ENCODE results near the gene ACSF3. TPM values are rescaled to one million over a fixed set of nuclear protein-coding genes. Genes with fewer than 3 reads are reported as not detected.

ACSF3 gene
- polyA plus RNA-seq, 1 donor from 2014 or later: 20.8 TPM

DNA sequence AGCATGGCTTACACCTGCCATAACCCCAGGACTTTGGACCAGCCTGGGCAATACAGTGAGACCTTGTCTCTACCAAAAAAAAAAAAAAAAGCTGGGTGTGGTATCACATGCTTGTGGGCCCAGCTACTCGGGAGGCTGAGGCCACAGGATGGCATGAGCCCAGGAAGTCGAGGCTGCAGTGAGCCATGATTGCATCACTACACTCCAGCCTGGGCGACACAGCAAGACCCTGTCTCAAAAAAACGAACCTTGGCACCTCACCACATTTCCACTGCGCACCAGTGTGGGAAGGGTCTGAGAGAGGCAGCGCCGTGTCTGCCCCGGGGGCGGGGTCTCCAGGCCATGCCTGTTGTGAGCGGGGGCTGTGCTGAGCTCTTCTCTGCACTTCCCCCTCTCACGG lies 6.3 kb downstream of the ACSF3 start:
- no peak overlapping the region for H3K4me2 ChIP-seq (ENCODE audit: low read length)
- no peak overlapping the region for H2AFZ ChIP-seq (ENCODE audit: low read depth, low read length)
- H3K9ac ChIP-seq (ENCODE audit: low read length): no peak overlapping the region
- no peak overlapping the region for H3K4me3 ChIP-seq (ENCODE audit: low read length)
- H3K27ac ChIP-seq (ENCODE audit: low read length): no peak overlapping the region
- H3K9me3 ChIP-seq (ENCODE audit: low read length): no peaks in the 10 kb centered on the region
- H3F3A ChIP-seq (ENCODE audit: insufficient read depth, low read length, poor library complexity, severe bottlenecking): no peaks in the 10 kb centered on the region
- TF ChIP-seq, protein P1, sequence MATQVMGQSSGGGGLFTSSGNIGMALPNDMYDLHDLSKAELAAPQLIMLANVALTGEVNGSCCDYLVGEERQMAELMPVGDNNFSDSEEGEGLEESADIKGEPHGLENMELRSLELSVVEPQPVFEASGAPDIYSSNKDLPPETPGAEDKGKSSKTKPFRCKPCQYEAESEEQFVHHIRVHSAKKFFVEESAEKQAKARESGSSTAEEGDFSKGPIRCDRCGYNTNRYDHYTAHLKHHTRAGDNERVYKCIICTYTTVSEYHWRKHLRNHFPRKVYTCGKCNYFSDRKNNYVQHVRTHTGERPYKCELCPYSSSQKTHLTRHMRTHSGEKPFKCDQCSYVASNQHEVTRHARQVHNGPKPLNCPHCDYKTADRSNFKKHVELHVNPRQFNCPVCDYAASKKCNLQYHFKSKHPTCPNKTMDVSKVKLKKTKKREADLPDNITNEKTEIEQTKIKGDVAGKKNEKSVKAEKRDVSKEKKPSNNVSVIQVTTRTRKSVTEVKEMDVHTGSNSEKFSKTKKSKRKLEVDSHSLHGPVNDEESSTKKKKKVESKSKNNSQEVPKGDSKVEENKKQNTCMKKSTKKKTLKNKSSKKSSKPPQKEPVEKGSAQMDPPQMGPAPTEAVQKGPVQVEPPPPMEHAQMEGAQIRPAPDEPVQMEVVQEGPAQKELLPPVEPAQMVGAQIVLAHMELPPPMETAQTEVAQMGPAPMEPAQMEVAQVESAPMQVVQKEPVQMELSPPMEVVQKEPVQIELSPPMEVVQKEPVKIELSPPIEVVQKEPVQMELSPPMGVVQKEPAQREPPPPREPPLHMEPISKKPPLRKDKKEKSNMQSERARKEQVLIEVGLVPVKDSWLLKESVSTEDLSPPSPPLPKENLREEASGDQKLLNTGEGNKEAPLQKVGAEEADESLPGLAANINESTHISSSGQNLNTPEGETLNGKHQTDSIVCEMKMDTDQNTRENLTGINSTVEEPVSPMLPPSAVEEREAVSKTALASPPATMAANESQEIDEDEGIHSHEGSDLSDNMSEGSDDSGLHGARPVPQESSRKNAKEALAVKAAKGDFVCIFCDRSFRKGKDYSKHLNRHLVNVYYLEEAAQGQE (IDR thresholded peaks at IDR 0.05; ENCODE audit: borderline replicate concordance): no peak
- TF ChIP-seq RAD21 (conservative IDR thresholded peaks at IDR 0.05) (no peak), MXI1 (conservative IDR thresholded peaks at IDR 0.05; ENCODE audit: poor library complexity, severe bottlenecking) (no peak), POLR2AphosphoS5 (IDR thresholded peaks at IDR 0.05) (no peak), SMC3 (conservative IDR thresholded peaks at IDR 0.05; ENCODE audit: poor library complexity) (no peak), EZH2 (IDR thresholded peaks at IDR 0.05; ENCODE audit: borderline replicate concordance, insufficient read depth, low read length, poor library complexity, severe bottlenecking) (no peak), EP300 (conservative IDR thresholded peaks at IDR 0.05; ENCODE audit: poor library complexity, severe bottlenecking) (no peak), TAF1 (IDR thresholded peaks at IDR 0.05; ENCODE audit: low read depth) (no peak)
- TF ChIP-seq, protein P2, sequence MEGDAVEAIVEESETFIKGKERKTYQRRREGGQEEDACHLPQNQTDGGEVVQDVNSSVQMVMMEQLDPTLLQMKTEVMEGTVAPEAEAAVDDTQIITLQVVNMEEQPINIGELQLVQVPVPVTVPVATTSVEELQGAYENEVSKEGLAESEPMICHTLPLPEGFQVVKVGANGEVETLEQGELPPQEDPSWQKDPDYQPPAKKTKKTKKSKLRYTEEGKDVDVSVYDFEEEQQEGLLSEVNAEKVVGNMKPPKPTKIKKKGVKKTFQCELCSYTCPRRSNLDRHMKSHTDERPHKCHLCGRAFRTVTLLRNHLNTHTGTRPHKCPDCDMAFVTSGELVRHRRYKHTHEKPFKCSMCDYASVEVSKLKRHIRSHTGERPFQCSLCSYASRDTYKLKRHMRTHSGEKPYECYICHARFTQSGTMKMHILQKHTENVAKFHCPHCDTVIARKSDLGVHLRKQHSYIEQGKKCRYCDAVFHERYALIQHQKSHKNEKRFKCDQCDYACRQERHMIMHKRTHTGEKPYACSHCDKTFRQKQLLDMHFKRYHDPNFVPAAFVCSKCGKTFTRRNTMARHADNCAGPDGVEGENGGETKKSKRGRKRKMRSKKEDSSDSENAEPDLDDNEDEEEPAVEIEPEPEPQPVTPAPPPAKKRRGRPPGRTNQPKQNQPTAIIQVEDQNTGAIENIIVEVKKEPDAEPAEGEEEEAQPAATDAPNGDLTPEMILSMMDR (IDR thresholded peaks at IDR 0.05; ENCODE audit: poor library complexity, severe bottlenecking): no peak
- H3K9me2 ChIP-seq (ENCODE audit: insufficient read depth, low read length): no peaks in the 10 kb centered on the region
- H3K27me3 ChIP-seq (ENCODE audit: insufficient read depth, low read depth, low read length): no peaks in the 10 kb centered on the region
- peaks cover 4% of the 10 kb centered on the region for H3K79me2 ChIP-seq (replicated peaks; ENCODE audit: insufficient read depth, low read length)
- H4K20me1 ChIP-seq (ENCODE audit: insufficient read depth): no peaks in the 10 kb centered on the region
- no peaks in the 10 kb centered on the region for H3K36me3 ChIP-seq (ENCODE audit: insufficient read depth, low read length)

DNA sequence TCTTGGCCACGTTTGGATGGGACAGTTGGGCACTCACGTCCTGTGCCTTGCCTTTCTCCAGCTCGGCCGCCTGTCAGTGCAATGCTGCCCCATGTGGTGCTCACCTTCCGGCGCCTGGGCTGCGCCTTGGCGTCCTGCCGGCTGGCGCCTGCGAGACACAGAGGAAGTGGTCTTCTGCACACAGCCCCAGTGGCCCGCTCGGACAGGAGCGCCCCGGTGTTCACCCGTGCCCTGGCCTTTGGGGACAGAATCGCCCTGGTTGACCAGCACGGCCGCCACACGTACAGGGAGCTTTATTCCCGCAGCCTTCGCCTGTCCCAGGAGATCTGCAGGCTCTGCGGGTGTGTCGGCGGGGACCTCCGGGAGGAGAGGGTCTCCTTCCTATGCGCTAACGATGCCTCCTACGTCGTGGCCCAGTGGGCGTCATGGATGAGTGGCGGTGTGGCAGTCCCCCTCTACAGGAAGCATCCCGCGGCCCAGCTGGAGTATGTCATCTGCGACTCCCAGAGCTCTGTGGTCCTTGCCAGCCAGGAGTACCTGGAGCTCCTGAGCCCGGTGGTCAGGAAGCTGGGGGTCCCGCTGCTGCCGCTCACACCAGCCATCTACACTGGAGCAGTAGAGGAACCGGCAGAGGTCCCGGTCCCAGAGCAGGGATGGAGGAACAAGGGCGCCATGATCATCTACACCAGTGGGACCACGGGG lies 7.1 kb downstream of the ACSF3 start:
- H3K9me3 ChIP-seq (ENCODE audit: low read length): no peaks in the 10 kb centered on the region
- no peaks in the 10 kb centered on the region for H3F3A ChIP-seq (ENCODE audit: insufficient read depth, low read length, poor library complexity, severe bottlenecking)
- H3K79me2 ChIP-seq (replicated peaks; ENCODE audit: insufficient read depth, low read length): no peaks in the 10 kb centered on the region
- H2AFZ ChIP-seq (ENCODE audit: low read depth, low read length): no peak overlapping the region
- H3K4me3 ChIP-seq (ENCODE audit: low read length): no peak overlapping the region
- H4K20me1 ChIP-seq (ENCODE audit: insufficient read depth): no peaks in the 10 kb centered on the region
- H3K36me3 ChIP-seq (ENCODE audit: insufficient read depth, low read length): no peaks in the 10 kb centered on the region
- no peak overlapping the region for H3K9ac ChIP-seq (ENCODE audit: low read length)
- no peaks in the 10 kb centered on the region for H3K9me2 ChIP-seq (ENCODE audit: insufficient read depth, low read length)
- no peak for TF ChIP-seq MXI1 (conservative IDR thresholded peaks at IDR 0.05; ENCODE audit: poor library complexity, severe bottlenecking)
- TF ChIP-seq EZH2 (IDR thresholded peaks at IDR 0.05; ENCODE audit: borderline replicate concordance, insufficient read depth, low read length, poor library complexity, severe bottlenecking): no peak
- TF ChIP-seq, protein P2 (IDR thresholded peaks at IDR 0.05; ENCODE audit: poor library complexity, severe bottlenecking): no peak
- no peak for TF ChIP-seq TAF1 (IDR thresholded peaks at IDR 0.05; ENCODE audit: low read depth)
- TF ChIP-seq POLR2AphosphoS5 (IDR thresholded peaks at IDR 0.05): no peak
- TF ChIP-seq, protein P1 (IDR thresholded peaks at IDR 0.05; ENCODE audit: borderline replicate concordance): no peak
- TF ChIP-seq EP300 (conservative IDR thresholded peaks at IDR 0.05; ENCODE audit: poor library complexity, severe bottlenecking): no peak
- no peak for TF ChIP-seq SMC3 (conservative IDR thresholded peaks at IDR 0.05; ENCODE audit: poor library complexity)
- no peak for TF ChIP-seq RAD21 (conservative IDR thresholded peaks at IDR 0.05)
- H3K27me3 ChIP-seq (ENCODE audit: insufficient read depth, low read depth, low read length): no peaks in the 10 kb centered on the region
- H3K27ac ChIP-seq (ENCODE audit: low read length): no peak overlapping the region
- no peak overlapping the region for H3K4me2 ChIP-seq (ENCODE audit: low read length)

All from neural cell (in vitro differentiated cells).